HCT116 (cell line): ENCODE data around the gene SPSB4. TPM values are rescaled to one million over a fixed set of nuclear protein-coding genes. Genes with fewer than 3 reads are reported as not detected.

Experiments used
- ATAC-seq: fragments of 200-7000 bp; cut with Tn5 transposase; 2 replicates; pipeline ENCODE4 v1.9.1; 2020; ENCODE audit warnings: mild to moderate bottlenecking, moderate library complexity
- BruUV-seq: library from RNA; stranded (reverse); fragments of 400-500 nt; replicated peaks from 2 replicates; lab custom pipeline; 2021; lab: Mats Ljungman, UMichigan
- CTCF ChIA-PET: fragments of 300-600 bp; sonication (Branson Sonifier 250); formaldehyde crosslinking; loops from one replicate; lab custom pipeline; 2021; ENCODE audit warnings: antibody characterized with exemption; lab: Charles Lee
- POLR2A ChIA-PET: fragments of 300-600, 350-600 bp; sonication (Branson Sonifier 250); formaldehyde crosslinking; loops from one replicate; lab custom pipeline; 2021; ENCODE audit warnings: antibody characterized with exemption; lab: Charles Lee
- RAD21 ChIA-PET, 2 experiments: fragments of 300-600 bp; sonication (Branson Sonifier 250); formaldehyde crosslinking; loops; one replicate each; lab custom pipeline; 2023; ENCODE audit warnings: low total read pairs in 2 of 2; ENCODE audit not compliant: uncharacterized antibody in 2 of 2, unreplicated experiment in 2 of 2, low non-redundant PET in 1 of 2; lab: Charles Lee
- DNase-seq: peaks from one replicate; pipeline ENCODE4 v3.0.0-alpha.2; 2010; ENCODE audit warnings: low read depth, low spot score
- H2AFZ ChIP-seq: fragments of 200-600 bp; shearing (Covaris generic), sonication (generic); 2 replicates; pipeline ENCODE4 v1.6.1; 2017; ENCODE audit warnings: low read depth, mixed run types, mixed read lengths, antibody characterized with exemption, low read length; ENCODE audit not compliant: poor library complexity, severe bottlenecking
- H3K27ac ChIP-seq: 2 replicates; pipeline ENCODE4 v1.5.1; 2012; ENCODE audit warnings: low read depth, low read length
- H3K27me3 ChIP-seq: fragments of 200-600 bp; sonication (generic); 2 replicates; pipeline ENCODE4 v1.6.1; 2016; ENCODE audit warnings: mixed run types, low read length, mixed read lengths; ENCODE audit not compliant: insufficient read depth
- H3K36me3 ChIP-seq, 2 experiments: fragments of 200-500 bp in 1 of 2; fragments of 200-600 bp in 1 of 2; sonication (Bioruptor generic) in 1 of 2; sonication (generic) in 1 of 2; 2 replicates each; pipeline versions ENCODE4 v1.5.1 to v1.6.1; 2014 to 2016; ENCODE audit warnings: low read length in 2 of 2, inconsistent platforms in 1 of 2, mixed read lengths in 1 of 2, mixed run types in 1 of 2; ENCODE audit not compliant: insufficient read depth in 2 of 2, control insufficient read depth in 1 of 2
- H3K4me1 ChIP-seq, 2 experiments: fragments of 200-600 bp in 1 of 2; sonication (generic) in 1 of 2; 2 replicates each; pipeline versions ENCODE4 v1.5.1 to v1.6.1; 2012 to 2017; ENCODE audit warnings: low read length in 2 of 2, inconsistent platforms in 1 of 2, mild to moderate bottlenecking in 1 of 2, mixed read lengths in 1 of 2, mixed run types in 1 of 2, moderate library complexity in 1 of 2; ENCODE audit not compliant: insufficient read depth in 2 of 2, control insufficient read depth in 1 of 2
- H3K4me2 ChIP-seq: fragments of 200-600 bp; sonication (generic); 2 replicates; pipeline ENCODE4 v1.6.1; 2017; ENCODE audit warnings: mixed run types, low read length, mixed read lengths
- H3K4me3 ChIP-seq, 2 experiments: fragments of 200-600 bp in 1 of 2; sonication (generic) in 1 of 2; replicated peaks in 1 of 2; 2 replicates each; pipeline ENCODE4 v1.5.1; 2011 to 2016; ENCODE audit warnings: low read length in 2 of 2, control low read depth in 1 of 2, low read depth in 1 of 2, mild to moderate bottlenecking in 1 of 2, mixed read lengths in 1 of 2, mixed run types in 1 of 2
- H3K79me2 ChIP-seq: fragments of 200-600 bp; sonication (generic); 2 replicates; pipeline ENCODE4 v1.6.1; 2017; ENCODE audit warnings: mild to moderate bottlenecking, mixed run types, low read length, moderate library complexity, mixed read lengths; ENCODE audit not compliant: insufficient read depth
- H3K9ac ChIP-seq: fragments of 200-600 bp; sonication (generic); 2 replicates; pipeline ENCODE4 v1.6.1; 2016; ENCODE audit warnings: low read length, mixed read lengths
- H3K9me2 ChIP-seq: fragments of 200-600 bp; sonication (generic), shearing (Covaris generic); 2 replicates; pipeline ENCODE4 v1.6.1; 2017; ENCODE audit warnings: mixed run types, mild to moderate bottlenecking, moderate library complexity; ENCODE audit not compliant: insufficient read depth
- H3K9me3 ChIP-seq, 2 experiments: fragments of 200-500 bp in 1 of 2; fragments of 200-600 bp in 1 of 2; sonication (Bioruptor generic) in 1 of 2; sonication (generic) in 1 of 2; 2 replicates each; pipeline ENCODE4 v1.6.1; 2014 to 2017; ENCODE audit warnings: low read length in 2 of 2, mixed read lengths in 2 of 2, inconsistent platforms in 1 of 2, low read depth in 1 of 2, mild to moderate bottlenecking in 1 of 2, mixed run types in 1 of 2, moderate library complexity in 1 of 2; ENCODE audit not compliant: control insufficient read depth in 1 of 2, insufficient read depth in 1 of 2
- H4K20me1 ChIP-seq: fragments of 200-600 bp; sonication (generic), shearing (Covaris generic); 2 replicates; pipeline ENCODE4 v1.6.1; 2017; ENCODE audit warnings: mixed run types, mild to moderate bottlenecking, moderate library complexity; ENCODE audit not compliant: insufficient read depth
- CEBPB ChIP-seq: IDR thresholded peaks from 2 replicates; pipeline ENCODE4 v1.6.1; 2012; ENCODE audit warnings: low read depth
- EGR1 ChIP-seq: IDR thresholded peaks from 2 replicates; pipeline ENCODE4 v1.6.1; 2012; ENCODE audit warnings: low read depth
- ELF1 ChIP-seq: IDR thresholded peaks from 2 replicates; pipeline ENCODE4 v1.6.1; 2012; ENCODE audit warnings: low read depth, borderline replicate concordance
- EZH2 ChIP-seq: fragments of 200-600 bp; sonication (generic); IDR thresholded peaks from 2 replicates; pipeline ENCODE4 v1.6.1; 2017; ENCODE audit warnings: antibody characterized with exemption, mixed run types
- FOSL1 ChIP-seq: IDR thresholded peaks from 2 replicates; pipeline ENCODE4 v1.6.1; 2012; ENCODE audit warnings: low read depth
- JUND ChIP-seq: IDR thresholded peaks from 2 replicates; pipeline ENCODE4 v1.6.1; 2012
- POLR2A ChIP-seq: IDR thresholded peaks from 2 replicates; pipeline ENCODE4 v1.7.0; 2011; ENCODE audit warnings: borderline replicate concordance; ENCODE audit not compliant: insufficient read depth, insufficient read length; ENCODE audit errors: extremely low read depth
- POLR2AphosphoS5 ChIP-seq: IDR thresholded peaks from 2 replicates; pipeline ENCODE4 v1.6.1; 2011; ENCODE audit warnings: mild to moderate bottlenecking, low read depth, low read length, moderate library complexity
- RAD21 ChIP-seq: IDR thresholded peaks from 2 replicates; pipeline ENCODE4 v1.6.1; 2012; ENCODE audit warnings: low read depth, mild to moderate bottlenecking
- SP1 ChIP-seq: IDR thresholded peaks from 2 replicates; pipeline ENCODE4 v1.6.1; 2012; ENCODE audit warnings: low read depth
- SRF ChIP-seq: IDR thresholded peaks from 2 replicates; pipeline ENCODE4 v1.6.1; 2012; ENCODE audit warnings: low read depth
- YY1 ChIP-seq: IDR thresholded peaks from 2 replicates; pipeline ENCODE4 v1.6.1; 2011; ENCODE audit warnings: low read length, low read depth, moderate library complexity, mild to moderate bottlenecking; ENCODE audit not compliant: insufficient replicate concordance; ENCODE audit errors: extremely low read depth
- ZFX ChIP-seq: fragments of 450-650 bp; IDR thresholded peaks from 2 replicates; pipeline ENCODE4 v1.6.1; 2017
- intact Hi-C: fragments of 100-400 bp; cut with micrococcal nuclease; formaldehyde crosslinking; loops from 2 replicates; pipeline ENCODE4 v1.10.0; 2022
- total RNA-seq: library from RNA; stranded (reverse); gene quantifications from one replicate; pipeline ENCODE4 v1.2.1, GENCODE V29; 2021; ENCODE audit not compliant: unreplicated experiment
- TF ChIP-seq, protein P1 (sequence below): IDR thresholded peaks from 2 replicates; pipeline ENCODE4 v1.6.1; 2012
- TF ChIP-seq, protein P2 (sequence below): IDR thresholded peaks from 2 replicates; pipeline ENCODE4 v1.6.1; 2012; ENCODE audit warnings: low read depth

SPSB4 gene
- total RNA-seq, 1 experiment from 2014 or later, result 0.57 TPM

GRCh38 chr3:141072950-141073349 lies 21.8 kb downstream of the SPSB4 start:
- Histone ChIP-seq H4K20me1 (no peaks in the 10 kb centered on the region), H3K4me2 (no peak overlapping the region), H3K27me3 (no peaks in the 10 kb centered on the region), H3K36me3 (no peaks in the 10 kb centered on the region), H2AFZ (no peak overlapping the region), H3K9ac (no peak overlapping the region), H3K27ac (no peak overlapping the region), H3K4me1 (no peaks in the 10 kb centered on the region), H3K79me2 (no peaks in the 10 kb centered on the region), H3K9me3 (no peaks in the 10 kb centered on the region), H3K9me2 (no peaks in the 10 kb centered on the region), H3K4me3 (no peak overlapping the region)
- DNase-seq (no peak), ATAC-seq (no peak)
- CTCF ChIA-PET, result no interaction called here
- intact Hi-C loops, result no loop called here
- POLR2A ChIA-PET, result no interaction called here
- TF ChIP-seq CEBPB (no peak), JUND (no peak), FOSL1 (no peak), SP1 (no peak), EGR1 (no peak), POLR2AphosphoS5 (no peak), POLR2A (no peak), ZFX (no peak), SRF (no peak), ELF1 (no peak), EZH2 (no peak), YY1 (no peak), RAD21 (no peak)
- TF ChIP-seq, protein P1, sequence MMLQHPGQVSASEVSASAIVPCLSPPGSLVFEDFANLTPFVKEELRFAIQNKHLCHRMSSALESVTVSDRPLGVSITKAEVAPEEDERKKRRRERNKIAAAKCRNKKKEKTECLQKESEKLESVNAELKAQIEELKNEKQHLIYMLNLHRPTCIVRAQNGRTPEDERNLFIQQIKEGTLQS, result no peak
- TF ChIP-seq, protein P2, sequence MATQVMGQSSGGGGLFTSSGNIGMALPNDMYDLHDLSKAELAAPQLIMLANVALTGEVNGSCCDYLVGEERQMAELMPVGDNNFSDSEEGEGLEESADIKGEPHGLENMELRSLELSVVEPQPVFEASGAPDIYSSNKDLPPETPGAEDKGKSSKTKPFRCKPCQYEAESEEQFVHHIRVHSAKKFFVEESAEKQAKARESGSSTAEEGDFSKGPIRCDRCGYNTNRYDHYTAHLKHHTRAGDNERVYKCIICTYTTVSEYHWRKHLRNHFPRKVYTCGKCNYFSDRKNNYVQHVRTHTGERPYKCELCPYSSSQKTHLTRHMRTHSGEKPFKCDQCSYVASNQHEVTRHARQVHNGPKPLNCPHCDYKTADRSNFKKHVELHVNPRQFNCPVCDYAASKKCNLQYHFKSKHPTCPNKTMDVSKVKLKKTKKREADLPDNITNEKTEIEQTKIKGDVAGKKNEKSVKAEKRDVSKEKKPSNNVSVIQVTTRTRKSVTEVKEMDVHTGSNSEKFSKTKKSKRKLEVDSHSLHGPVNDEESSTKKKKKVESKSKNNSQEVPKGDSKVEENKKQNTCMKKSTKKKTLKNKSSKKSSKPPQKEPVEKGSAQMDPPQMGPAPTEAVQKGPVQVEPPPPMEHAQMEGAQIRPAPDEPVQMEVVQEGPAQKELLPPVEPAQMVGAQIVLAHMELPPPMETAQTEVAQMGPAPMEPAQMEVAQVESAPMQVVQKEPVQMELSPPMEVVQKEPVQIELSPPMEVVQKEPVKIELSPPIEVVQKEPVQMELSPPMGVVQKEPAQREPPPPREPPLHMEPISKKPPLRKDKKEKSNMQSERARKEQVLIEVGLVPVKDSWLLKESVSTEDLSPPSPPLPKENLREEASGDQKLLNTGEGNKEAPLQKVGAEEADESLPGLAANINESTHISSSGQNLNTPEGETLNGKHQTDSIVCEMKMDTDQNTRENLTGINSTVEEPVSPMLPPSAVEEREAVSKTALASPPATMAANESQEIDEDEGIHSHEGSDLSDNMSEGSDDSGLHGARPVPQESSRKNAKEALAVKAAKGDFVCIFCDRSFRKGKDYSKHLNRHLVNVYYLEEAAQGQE, result no peak
- RAD21 ChIA-PET, result no interaction called here
- no TSS peak for BruUV-seq
